Esophagus muscularis mucosa (tissue), 3 donors: Measurements from ENCODE around the gene CLIC5.

ENCODE experiments used
- CTCF ChIP-seq, 3 experiments: fragments of 200-600 bp in 2 of 3; fragments of 450-650 bp in 1 of 3; sonication (generic) in 2 of 3; IDR thresholded peaks; one replicate each; pipeline ENCODE4 v1.5.1; 2017 to 2019; ENCODE audit warnings: antibody characterized with exemption in 3 of 3, mild to moderate bottlenecking in 2 of 3, moderate library complexity in 1 of 3
- POLR2AphosphoS5 ChIP-seq, 2 donors: sonication (generic); formaldehyde crosslinking; IDR thresholded peaks; one replicate each; pipeline ENCODE4 v1.6.1; 2017; ENCODE audit warnings: antibody characterized with exemption in 2 of 2

DNA sequence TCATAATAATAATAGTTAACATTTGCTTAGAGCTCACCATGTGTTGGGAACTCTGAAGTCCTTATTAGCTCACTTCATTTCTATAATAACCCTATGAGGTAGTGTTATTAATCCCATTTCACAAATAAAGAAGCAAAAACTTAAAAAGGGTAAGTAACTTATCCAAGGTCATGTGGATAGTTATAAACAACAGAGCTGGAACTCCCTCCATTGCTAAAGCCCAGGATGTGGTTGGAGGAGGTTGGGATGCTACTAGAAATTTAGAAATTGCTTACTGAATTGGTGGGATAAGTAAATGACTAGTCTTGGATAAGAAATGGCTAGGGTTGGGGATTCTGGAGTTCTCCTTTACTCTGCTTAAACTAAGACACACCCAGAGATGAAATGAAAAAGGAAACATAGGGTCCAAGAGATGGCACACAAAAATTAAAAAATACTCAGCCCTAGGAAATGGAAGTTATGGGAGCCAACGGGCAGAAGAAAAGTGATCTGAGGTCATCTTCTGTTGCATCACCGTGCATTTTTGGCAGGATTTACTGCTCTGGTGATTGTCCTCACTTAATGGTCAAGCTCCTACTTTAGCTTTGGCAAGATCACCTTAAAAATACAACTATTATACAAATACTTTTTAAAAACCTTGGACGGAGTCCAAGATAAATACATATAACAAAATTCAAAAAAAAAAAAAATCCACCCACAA lies 7.7 kb upstream of the CLIC5 start:
- no peak for TF ChIP-seq CTCF (IDR thresholded peaks at IDR 0.05)
- no peak for TF ChIP-seq POLR2AphosphoS5 (IDR thresholded peaks at IDR 0.05)
